Measurements from ENCODE around the gene CCNB2.

DNA sequence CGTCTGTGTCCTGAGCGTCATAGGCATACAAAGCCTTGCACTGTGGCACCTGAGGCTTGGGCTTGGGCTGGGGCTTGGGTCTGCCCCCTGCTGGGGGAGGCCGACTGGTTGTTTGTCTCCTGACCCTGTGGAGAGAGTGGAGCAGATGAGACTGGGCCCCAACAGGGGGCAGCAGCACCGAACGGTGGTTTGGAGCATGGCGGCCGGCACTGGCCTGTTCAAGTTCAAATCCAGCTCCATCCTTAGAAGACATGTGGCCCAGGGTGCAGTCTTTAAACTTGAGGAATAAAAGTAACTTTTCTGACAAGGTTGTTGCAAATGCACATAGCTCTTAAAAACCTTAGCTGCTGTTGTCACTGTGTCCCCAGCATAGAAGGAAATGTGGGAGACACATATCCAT, 33.3 kb downstream of the CCNB2 start:
- TF ChIP-seq, protein P1, sequence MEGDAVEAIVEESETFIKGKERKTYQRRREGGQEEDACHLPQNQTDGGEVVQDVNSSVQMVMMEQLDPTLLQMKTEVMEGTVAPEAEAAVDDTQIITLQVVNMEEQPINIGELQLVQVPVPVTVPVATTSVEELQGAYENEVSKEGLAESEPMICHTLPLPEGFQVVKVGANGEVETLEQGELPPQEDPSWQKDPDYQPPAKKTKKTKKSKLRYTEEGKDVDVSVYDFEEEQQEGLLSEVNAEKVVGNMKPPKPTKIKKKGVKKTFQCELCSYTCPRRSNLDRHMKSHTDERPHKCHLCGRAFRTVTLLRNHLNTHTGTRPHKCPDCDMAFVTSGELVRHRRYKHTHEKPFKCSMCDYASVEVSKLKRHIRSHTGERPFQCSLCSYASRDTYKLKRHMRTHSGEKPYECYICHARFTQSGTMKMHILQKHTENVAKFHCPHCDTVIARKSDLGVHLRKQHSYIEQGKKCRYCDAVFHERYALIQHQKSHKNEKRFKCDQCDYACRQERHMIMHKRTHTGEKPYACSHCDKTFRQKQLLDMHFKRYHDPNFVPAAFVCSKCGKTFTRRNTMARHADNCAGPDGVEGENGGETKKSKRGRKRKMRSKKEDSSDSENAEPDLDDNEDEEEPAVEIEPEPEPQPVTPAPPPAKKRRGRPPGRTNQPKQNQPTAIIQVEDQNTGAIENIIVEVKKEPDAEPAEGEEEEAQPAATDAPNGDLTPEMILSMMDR (IDR thresholded peaks at IDR 0.05; ENCODE audit: poor library complexity, severe bottlenecking) = no peak
- TF ChIP-seq REST (IDR thresholded peaks at IDR 0.05; ENCODE audit: borderline replicate concordance) (no peak), POLR2AphosphoS5 (IDR thresholded peaks at IDR 0.05) (no peak), RAD21 (conservative IDR thresholded peaks at IDR 0.05) (no peak), SMC3 (conservative IDR thresholded peaks at IDR 0.05; ENCODE audit: poor library complexity) (no peak), EZH2 (IDR thresholded peaks at IDR 0.05; ENCODE audit: borderline replicate concordance, insufficient read depth, low read length, poor library complexity, severe bottlenecking) (no peak), EP300 (conservative IDR thresholded peaks at IDR 0.05; ENCODE audit: poor library complexity, severe bottlenecking) (no peak)

Measured in neural cell (in vitro differentiated cells).